HPDE6-E6E7 (cell line): ENCODE data around the gene TCAIM.
A peak's percentile ranks its signal among the peaks of the same experiment; 100 is the strongest.

Experiments
- DNase-seq: peaks from one replicate; pipeline ENCODE4 v3.0.0; 2011; ENCODE audit warnings: missing footprints; ENCODE audit errors: extremely low spot score

The TCAIM gene

GRCh38 chr3:44338010-44338827 lies at the start of gene TCAIM:
TCAIM (plus strand) TSS chr3:44338766; CDS start chr3:44354783, 16,017 bp downstream.
- DNase-seq, result peak; percentile 83

GRCh38 chr3:44289882-44290462 lies 48.6 kb upstream of the TCAIM start:
- no peak for DNase-seq

GRCh38 chr3:44292276-44292675 lies 46.3 kb upstream of the TCAIM start:
- no peak for DNase-seq

GRCh38 chr3:44292947-44293346 lies 45.6 kb upstream of the TCAIM start:
- DNase-seq, result no peak

- no peak for DNase-seq
Measured at GRCh38 chr3:44297255-44297654, 41.3 kb upstream of the TCAIM start.

- no peak for DNase-seq
Measured at GRCh38 chr3:44301746-44302145, 36.8 kb upstream of the TCAIM start.

- DNase-seq, result no peak
Measured at GRCh38 chr3:44309500-44309899, 29.1 kb upstream of the TCAIM start.

GRCh38 chr3:44318891-44319311 lies 19.7 kb upstream of the TCAIM start:
- DNase-seq, result no peak

- DNase-seq, result no peak
Measured at GRCh38 chr3:44321335-44321734, 17.2 kb upstream of the TCAIM start.

GRCh38 chr3:44323341-44323955 lies 15.1 kb upstream of the TCAIM start:
- DNase-seq, result peak; percentile 5

- no peak for DNase-seq
Measured at GRCh38 chr3:44324584-44324983, 14.0 kb upstream of the TCAIM start.

- no peak for DNase-seq
Measured at GRCh38 chr3:44326019-44326418, 12.5 kb upstream of the TCAIM start.

- DNase-seq, result no peak
Measured at GRCh38 chr3:44326515-44326914, 12.1 kb upstream of the TCAIM start.

- no peak for DNase-seq
Measured at GRCh38 chr3:44329946-44330345, 8.6 kb upstream of the TCAIM start.

- DNase-seq, result no peak
Measured at GRCh38 chr3:44330444-44330843, 8.1 kb upstream of the TCAIM start.

GRCh38 chr3:44334326-44334725 lies 4.2 kb upstream of the TCAIM start:
- no peak for DNase-seq

GRCh38 chr3:44337248-44337785 lies 1.2 kb upstream of the TCAIM start:
- DNase-seq, result no peak

- no peak for DNase-seq
Measured at GRCh38 chr3:44338828-44339127, 212 bp downstream of the TCAIM start.

GRCh38 chr3:44339181-44340057 lies 853 bp downstream of the TCAIM start:
- no peak for DNase-seq

- DNase-seq, result no peak
Measured at GRCh38 chr3:44340058-44340395, 1.5 kb downstream of the TCAIM start.

- no peak for DNase-seq
Measured at GRCh38 chr3:44342176-44342790, 3.7 kb downstream of the TCAIM start.

GRCh38 chr3:44343421-44343820 lies 4.9 kb downstream of the TCAIM start:
- DNase-seq, result no peak
